HEK293 (cell line): Measurements from ENCODE around the gene GNB1.
A peak's percentile ranks its signal among the peaks of the same experiment; 100 is the strongest.

Experiments
- CTCF ChIA-PET: fragments of 350-600 bp; formaldehyde crosslinking; extraction: SDS; loops from one replicate; lab custom pipeline; 2021; ENCODE audit warnings: antibody characterized with exemption; lab: Yijun Ruan, JAX
- POLR2A ChIA-PET: fragments of 300-600 bp; formaldehyde crosslinking; extraction: SDS; loops from one replicate; lab custom pipeline; 2020; ENCODE audit warnings: antibody characterized with exemption, inconsistent platforms; lab: Yijun Ruan, JAX
- H3K27ac ChIP-seq: fragments of 200-500 bp; sonication (Bioruptor generic); 2 replicates; pipeline ENCODE4 v1.5.1; 2014; ENCODE audit warnings: low read depth, low read length, control low read depth, inconsistent platforms; ENCODE audit errors: extremely low read depth
- H3K36me3 ChIP-seq, 2 experiments: fragments of 200-500 bp in 1 of 2; sonication (Bioruptor generic) in 1 of 2; 1 replicate in 1 of 2; 2 replicates in 1 of 2; pipeline ENCODE4 v1.5.1; 2014 to 2017; ENCODE audit warnings: inconsistent platforms in 2 of 2, low read length in 2 of 2; ENCODE audit not compliant: control insufficient read depth in 2 of 2, insufficient read depth in 1 of 2
- H3K4me1 ChIP-seq: fragments of 200-500 bp; sonication (Bioruptor generic); 2 replicates; pipeline ENCODE4 v1.5.1; 2014; ENCODE audit warnings: mild to moderate bottlenecking, low read length, inconsistent platforms; ENCODE audit not compliant: control insufficient read depth, insufficient read depth
- H3K4me3 ChIP-seq: 2 replicates; pipeline ENCODE4 v1.5.1; 2011; ENCODE audit warnings: low read depth, mild to moderate bottlenecking, control low read depth, low read length, moderate library complexity
- H3K9me3 ChIP-seq: fragments of 200-500 bp; sonication (Bioruptor generic); 2 replicates; pipeline ENCODE4 v1.5.1; 2014; ENCODE audit warnings: low read depth, low read length, inconsistent platforms; ENCODE audit not compliant: control insufficient read depth, insufficient read depth
- CTCF ChIP-seq: fragments of 450-650 bp; formaldehyde crosslinking; IDR thresholded peaks from 2 replicates; pipeline ENCODE4 v1.5.1; 2016; ENCODE audit warnings: missing biosample characterization, missing genetic modification characterization
- EGR2 ChIP-seq: fragments of 450-650 bp; formaldehyde crosslinking; IDR thresholded peaks from 2 replicates; pipeline ENCODE4 v1.5.1; 2016; ENCODE audit warnings: low read depth, missing biosample characterization, missing genetic modification characterization
- HIC1 ChIP-seq: fragments of 450-650 bp; formaldehyde crosslinking; IDR thresholded peaks from 2 replicates; pipeline ENCODE4 v1.5.1; 2016; ENCODE audit warnings: missing biosample characterization, missing genetic modification characterization
- KLF9 ChIP-seq: fragments of 450-650 bp; formaldehyde crosslinking; IDR thresholded peaks from 2 replicates; pipeline ENCODE4 v1.5.1; 2016; ENCODE audit warnings: missing biosample characterization, missing genetic modification characterization, low read depth
- SETDB1 ChIP-seq: IDR thresholded peaks from one replicate; pipeline ENCODE4 v1.6.1; 2017; ENCODE audit warnings: mild to moderate bottlenecking, low read length, moderate library complexity, mixed read lengths; ENCODE audit not compliant: insufficient read length
- ZBTB44 ChIP-seq: fragments of 450-650 bp; IDR thresholded peaks from 2 replicates; pipeline ENCODE4 v1.5.1; 2018; ENCODE audit warnings: missing biosample characterization, mild to moderate bottlenecking, missing genetic modification characterization
- ZBTB48 ChIP-seq: fragments of 450-650 bp; formaldehyde crosslinking; IDR thresholded peaks from 2 replicates; pipeline ENCODE4 v1.5.1; 2016; ENCODE audit warnings: missing biosample characterization, missing genetic modification characterization
- ZFHX2 ChIP-seq: fragments of 450-650 bp; formaldehyde crosslinking; conservative IDR thresholded peaks from 2 replicates; pipeline ENCODE4 v1.5.1; 2016; ENCODE audit warnings: missing biosample characterization, missing genetic modification characterization
- ZFP69B ChIP-seq: fragments of 450-650 bp; formaldehyde crosslinking; IDR thresholded peaks from 2 replicates; pipeline ENCODE4 v1.5.1; 2016; ENCODE audit warnings: missing biosample characterization, missing genetic modification characterization
- ZNF155 ChIP-seq: fragments of 450-650 bp; formaldehyde crosslinking; IDR thresholded peaks from 2 replicates; pipeline ENCODE4 v1.5.1; 2016; ENCODE audit warnings: missing biosample characterization, missing genetic modification characterization
- ZNF280C ChIP-seq: fragments of 450-650 bp; formaldehyde crosslinking; IDR thresholded peaks from 2 replicates; pipeline ENCODE4 v1.5.1; 2016; ENCODE audit warnings: missing biosample characterization, missing genetic modification characterization
- ZNF362 ChIP-seq: fragments of 450-650 bp; formaldehyde crosslinking; IDR thresholded peaks from 2 replicates; pipeline ENCODE4 v1.5.1; 2016; ENCODE audit warnings: missing biosample characterization, missing genetic modification characterization
- ZNF391 ChIP-seq: fragments of 450-650 bp; formaldehyde crosslinking; IDR thresholded peaks from 2 replicates; pipeline ENCODE4 v1.5.1; 2016; ENCODE audit warnings: low read depth, missing biosample characterization, missing genetic modification characterization, borderline replicate concordance
- ZNF473 ChIP-seq: fragments of 450-650 bp; formaldehyde crosslinking; IDR thresholded peaks from 2 replicates; pipeline ENCODE4 v1.5.1; 2017; ENCODE audit warnings: missing biosample characterization, missing genetic modification characterization
- ZNF544 ChIP-seq: fragments of 450-650 bp; formaldehyde crosslinking; IDR thresholded peaks from 2 replicates; pipeline ENCODE4 v1.5.0; 2017; ENCODE audit warnings: missing biosample characterization, missing genetic modification characterization
- ZNF610 ChIP-seq: fragments of 450-650 bp; formaldehyde crosslinking; IDR thresholded peaks from 2 replicates; pipeline ENCODE4 v1.5.1; 2016; ENCODE audit warnings: missing biosample characterization, missing genetic modification characterization, borderline replicate concordance
- ZNF626 ChIP-seq: fragments of 450-650 bp; sonication (Bioruptor Pico); formaldehyde crosslinking; IDR thresholded peaks from 2 replicates; pipeline ENCODE4 v1.5.1; 2018; ENCODE audit warnings: missing biosample characterization, missing genetic modification characterization, inconsistent platforms
- ZNF629 ChIP-seq: fragments of 450-650 bp; formaldehyde crosslinking; IDR thresholded peaks from 2 replicates; pipeline ENCODE4 v1.5.1; 2017; ENCODE audit warnings: missing biosample characterization, missing genetic modification characterization
- ZNF670 ChIP-seq: fragments of 450-650 bp; formaldehyde crosslinking; IDR thresholded peaks from 2 replicates; pipeline ENCODE4 v1.5.1; 2016; ENCODE audit warnings: missing biosample characterization, missing genetic modification characterization, low read depth
- ZNF677 ChIP-seq: fragments of 450-650 bp; IDR thresholded peaks from 2 replicates; pipeline ENCODE4 v1.5.0; 2018; ENCODE audit warnings: missing biosample characterization, mild to moderate bottlenecking, missing genetic modification characterization, moderate library complexity
- ZNF707 ChIP-seq: fragments of 450-650 bp; formaldehyde crosslinking; IDR thresholded peaks from 2 replicates; pipeline ENCODE4 v1.5.1; 2016; ENCODE audit warnings: missing biosample characterization, missing genetic modification characterization
- ZSCAN16 ChIP-seq: fragments of 450-650 bp; formaldehyde crosslinking; IDR thresholded peaks from 2 replicates; pipeline ENCODE4 v1.5.1; 2016; ENCODE audit warnings: missing biosample characterization, missing genetic modification characterization

Gene GNB1

GRCh38 chr1:1875932-1876331 is 15.0 kb downstream of the GNB1 start (continued):
- TF ChIP-seq CTCF (tag by site-specific recombination) (no peak), ZSCAN16 (no peak), ZNF610 (tag by site-specific recombination) (no peak), ZNF670 (no peak), ZBTB48 (no peak), ZNF280C (tag by site-specific recombination) (no peak), ZBTB44 (tag by site-specific recombination) (no peak), ZNF155 (tag by site-specific recombination) (no peak), ZNF626 (tag by site-specific recombination) (no peak)

GRCh38 chr1:1874901-1875300 is 16.0 kb downstream of the GNB1 start:
- CTCF ChIA-PET = interaction anchor here (0.9 to 1.1 kb wide), 2 partner anchors 10 to 170 kb away, joined by 3 to 4 read pairs; no protein-coding TSS in a partner anchor
- POLR2A ChIA-PET = interaction anchor here (0.6 to 1.3 kb wide), 4 partner anchors 10 to 93 kb away, joined by 3 to 6 read pairs (median 4); no protein-coding TSS in a partner anchor
- H3K9me3 ChIP-seq = no peaks in the 10 kb centered on the region
- TF ChIP-seq ZNF629 (tag by site-specific recombination) (no peak), SETDB1 (peak; percentile 30), ZNF677 (tag by site-specific recombination) (peak; percentile 72), ZFP69B (tag by site-specific recombination) (no peak), HIC1 (no peak), ZNF473 (tag by site-specific recombination) (no peak), ZNF391 (tag by site-specific recombination) (no peak)
- TF ChIP-seq, all 188 proteins: peak for 2
- H3K36me3 ChIP-seq = peaks cover 10 to 63% of the 10 kb centered on the region in 2 experiments; a peak in 2 of 3 replicates
- no peaks in the 10 kb centered on the region; the same call in 1 of the 2 replicates for H3K4me1 ChIP-seq
- no peak overlapping the region for H3K27ac ChIP-seq
- H3K4me3 ChIP-seq = no peak overlapping the region

GRCh38 chr1:1873186-1873585 is 17.7 kb downstream of the GNB1 start:
- ChIA-PET CTCF (no interaction called here), POLR2A (interaction anchor here (1.4 kb wide), 1 partner anchor 10 kb away, joined by 4 read pairs; no protein-coding TSS in a partner anchor)
- Histone ChIP-seq H3K36me3 (peaks cover 10 to 49% of the 10 kb centered on the region in 2 experiments; a peak in 2 of 3 replicates), H3K27ac (no peak overlapping the region), H3K4me1 (no peaks in the 10 kb centered on the region; the same call in 1 of the 2 replicates), H3K9me3 (no peaks in the 10 kb centered on the region), H3K4me3 (no peak overlapping the region)
- no peak for TF ChIP-seq KLF9 (tag by site-specific recombination)
- no peak for TF ChIP-seq ZNF362 (tag by site-specific recombination)
- no peak for TF ChIP-seq ZNF707 (tag by site-specific recombination)
- TF ChIP-seq EGR2 (tag by site-specific recombination) = peak; percentile 76
- TF ChIP-seq ZFHX2 = peak; percentile 76
- TF ChIP-seq ZNF544 = no peak
- TF ChIP-seq, all 188 proteins: peak for 2
